ENCODE measurements around the gene HPN.
"Not testable (repeated sequence)": the region's sequence is repeated elsewhere in the genome, so short reads cannot be mapped to it uniquely, and the experiment has no call there.

The HPN gene

DNA sequence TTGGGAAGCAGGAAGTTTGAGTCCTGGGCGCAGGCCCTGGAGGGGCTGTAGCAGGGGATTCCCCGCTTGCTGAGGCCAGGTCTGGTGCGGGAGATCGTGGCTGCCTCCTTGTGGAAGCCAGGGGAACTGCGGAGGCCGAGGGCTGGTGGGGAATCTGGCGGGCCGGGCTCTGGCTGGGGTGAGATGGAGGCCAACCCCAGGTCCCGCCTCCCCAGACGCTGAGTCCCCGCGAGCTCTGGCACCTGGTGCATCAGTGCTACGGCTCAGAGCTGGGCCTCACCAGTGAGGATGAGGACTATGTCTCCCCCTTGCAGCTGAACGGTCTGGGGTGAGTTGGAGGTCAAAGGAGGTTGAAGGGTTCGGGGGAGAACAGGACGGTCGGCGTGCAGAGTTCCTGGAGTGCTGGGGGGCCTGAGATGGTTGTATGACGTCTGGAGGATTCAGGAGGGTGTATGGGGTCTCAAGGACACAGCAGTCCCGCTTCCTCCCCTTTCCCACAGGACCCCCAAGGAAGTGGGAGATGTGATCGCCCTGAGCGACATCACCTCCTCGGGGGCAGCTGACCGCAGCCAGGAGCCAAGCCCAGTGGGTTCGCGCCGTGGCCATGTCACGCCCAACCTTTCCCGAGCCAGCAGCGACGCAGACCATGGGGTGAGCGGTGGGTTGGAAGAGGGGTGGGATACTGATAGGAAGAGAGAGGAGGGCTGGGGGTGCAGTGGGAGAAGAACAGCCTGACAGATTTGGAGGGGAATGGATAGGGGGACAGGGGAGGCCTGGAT, 28.3 kb upstream of the HPN start:
- no peaks in the 10 kb centered on the region for H3K27me3 ChIP-seq (replicated peaks in 2 of 5; ENCODE audit: control insufficient read depth in 4 of 5, insufficient read depth in 5 of 5, low read length in 4 of 5)
- H3K27ac ChIP-seq (ENCODE audit: insufficient read depth in 1 of 2, low read depth in 1 of 2, low read length in 2 of 2, poor library complexity in 1 of 2, severe bottlenecking in 2 of 2): no peak overlapping the region
- peak overlapping the region in 1 of 7 experiments; percentile 3 for H3K4me3 ChIP-seq (ENCODE audit: control insufficient read depth in 1 of 7, extremely low read depth in 1 of 7, insufficient read depth in 4 of 7, low read depth in 2 of 7, low read length in 6 of 7)
- peak; percentile 68 to 76 (median 73) for DNase-seq
- CTCF ChIA-PET: interaction anchor here (1.0 to 11.0 kb wide), 12 partner anchors 8 to 52 kb away, joined by 3 to 249 read pairs (median 7); partner anchors contain the start of gene ZNF792
- POLR2A ChIA-PET: interaction anchor here (1.2 kb wide), 2 partner anchors 13 to 26 kb away, joined by 3 read pairs; partner anchors contain the start of gene GRAMD1A
- H3K4me1 ChIP-seq (ENCODE audit: control extremely low read depth in 1 of 4, control insufficient read depth in 4 of 4, insufficient read depth in 4 of 4, low read length in 3 of 4): peaks cover 2 to 33% (median 28%) of the 10 kb centered on the region in 4 experiments
- no peaks in the 10 kb centered on the region for H3K9me3 ChIP-seq (ENCODE audit: control extremely low read depth in 1 of 5, control insufficient read depth in 4 of 5, insufficient read depth in 2 of 5, low read depth in 1 of 5, low read length in 4 of 5)
- WGBS (ENCODE audit: insufficient coverage): 63% methylated on average over 25 of the region's 32 CpGs
- peaks cover 23 to 81% (median 59%) of the 10 kb centered on the region in 4 experiments for H3K36me3 ChIP-seq (ENCODE audit: control insufficient read depth in 4 of 4, insufficient read depth in 4 of 4, low read length in 3 of 4)

DNA sequence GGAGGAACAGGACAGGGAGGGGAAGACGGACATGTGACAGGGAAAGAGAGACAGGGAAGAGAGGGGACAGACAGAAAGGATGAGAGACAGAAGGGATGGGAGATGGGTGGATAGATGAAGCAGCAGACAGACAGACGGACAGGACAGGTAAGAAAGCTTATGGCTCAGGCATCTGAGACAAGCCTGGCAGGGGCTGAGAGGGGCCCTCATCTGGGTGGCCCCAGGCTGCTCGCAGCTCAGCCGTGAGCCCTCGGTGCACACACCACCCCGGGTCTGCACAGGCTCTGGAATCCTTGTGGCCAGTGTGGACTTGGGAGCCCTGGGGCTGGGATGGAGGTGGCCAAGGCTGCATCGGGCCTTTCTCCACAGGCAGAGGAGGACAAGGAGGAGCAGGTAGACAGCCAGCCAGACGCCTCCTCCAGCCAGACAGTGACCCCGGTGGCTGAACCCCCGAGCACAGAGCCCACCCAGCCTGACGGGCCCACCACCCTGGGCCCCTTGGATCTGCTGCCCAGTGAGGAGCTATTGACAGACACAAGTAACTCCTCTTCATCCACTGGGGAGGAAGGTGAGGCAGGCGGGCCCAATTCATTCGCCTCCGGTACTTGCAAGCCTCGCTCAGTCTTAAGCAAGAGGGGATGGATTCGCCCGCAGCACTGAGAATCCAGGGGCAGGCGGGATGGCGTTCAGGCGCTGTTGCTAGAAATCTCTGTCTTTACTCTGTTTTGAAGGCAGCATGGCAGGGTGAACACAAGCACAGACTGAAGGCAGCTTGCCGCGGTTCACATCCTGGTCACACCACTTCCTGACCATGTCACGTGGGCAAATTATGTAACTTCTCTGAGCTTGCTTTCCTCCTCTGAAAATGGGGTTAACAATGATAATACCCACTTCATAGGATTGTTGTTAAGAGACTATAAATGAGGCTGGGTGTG, 27.4 kb upstream of the HPN start:
- H3K4me3 ChIP-seq (ENCODE audit: control insufficient read depth in 1 of 7, extremely low read depth in 1 of 7, insufficient read depth in 4 of 7, low read depth in 2 of 7, low read length in 6 of 7): peak overlapping the region in 2 of 7 experiments; percentile 3 to 6
- peaks cover 2 to 33% (median 28%) of the 10 kb centered on the region in 4 experiments for H3K4me1 ChIP-seq (ENCODE audit: control extremely low read depth in 1 of 4, control insufficient read depth in 4 of 4, insufficient read depth in 4 of 4, low read length in 3 of 4)
- H3K27ac ChIP-seq (ENCODE audit: insufficient read depth in 1 of 2, low read depth in 1 of 2, low read length in 2 of 2, poor library complexity in 1 of 2, severe bottlenecking in 2 of 2): peak overlapping the region in 1 of 2 experiments; percentile 59
- WGBS (ENCODE audit: insufficient coverage): 75% methylated on average over 20 of the region's 23 CpGs
- peaks cover 24 to 85% (median 64%) of the 10 kb centered on the region in 4 experiments for H3K36me3 ChIP-seq (ENCODE audit: control insufficient read depth in 4 of 4, insufficient read depth in 4 of 4, low read length in 3 of 4)
- H3K9me3 ChIP-seq (ENCODE audit: control extremely low read depth in 1 of 5, control insufficient read depth in 4 of 5, insufficient read depth in 2 of 5, low read depth in 1 of 5, low read length in 4 of 5): no peaks in the 10 kb centered on the region
- ChIA-PET POLR2A (interaction anchor here (0.7 to 1.2 kb wide), 3 partner anchors 13 to 15 kb away, joined by 3 to 4 read pairs (median 3); partner anchors contain the start of gene GRAMD1A), CTCF (interaction anchor here (1.0 to 11.0 kb wide), 10 partner anchors 12 to 53 kb away, joined by 3 to 249 read pairs (median 6); partner anchors contain the start of gene ZNF792)
- H3K27me3 ChIP-seq (replicated peaks in 2 of 5; ENCODE audit: control insufficient read depth in 4 of 5, insufficient read depth in 5 of 5, low read length in 4 of 5): no peaks in the 10 kb centered on the region
- peak; percentile 57 to 92 (median 88) for DNase-seq

- CTCF ChIA-PET: interaction anchor here (0.6 to 11.0 kb wide), 5 partner anchors 12 to 699 kb away, joined by 3 to 249 read pairs (median 3); partner anchors contain the start of gene ZNF792
- H3K27me3 ChIP-seq (replicated peaks in 2 of 5; ENCODE audit: control insufficient read depth in 4 of 5, insufficient read depth in 5 of 5, low read length in 4 of 5); H3K27ac ChIP-seq (ENCODE audit: insufficient read depth in 1 of 2, low read depth in 1 of 2, low read length in 2 of 2, poor library complexity in 1 of 2, severe bottlenecking in 2 of 2); H3K9me3 ChIP-seq (ENCODE audit: control extremely low read depth in 1 of 5, control insufficient read depth in 4 of 5, insufficient read depth in 2 of 5, low read depth in 1 of 5, low read length in 4 of 5); DNase-seq: not testable (repeated sequence)
- 88% methylated on average over 4 of the region's 4 CpGs for WGBS (ENCODE audit: insufficient coverage)
- H3K36me3 ChIP-seq (ENCODE audit: control insufficient read depth in 4 of 4, insufficient read depth in 4 of 4, low read length in 3 of 4): peaks cover 24 to 85% (median 64%) of the 10 kb centered on the region in 4 experiments
- peak overlapping the region in 1 of 7 experiments; percentile 15 for H3K4me3 ChIP-seq (ENCODE audit: control insufficient read depth in 1 of 7, extremely low read depth in 1 of 7, insufficient read depth in 4 of 7, low read depth in 2 of 7, low read length in 6 of 7)
- POLR2A ChIA-PET: interaction anchor here (0.7 to 1.2 kb wide), 3 partner anchors 13 to 15 kb away, joined by 3 to 4 read pairs (median 3); partner anchors contain the start of gene GRAMD1A
- peaks cover 2 to 33% (median 28%) of the 10 kb centered on the region in 4 experiments for H3K4me1 ChIP-seq (ENCODE audit: control extremely low read depth in 1 of 4, control insufficient read depth in 4 of 4, insufficient read depth in 4 of 4, low read length in 3 of 4)
Observed at GRCh38 chr19:35014774-35015173, 26.7 kb upstream of the HPN start.

- Histone ChIP-seq H3K27me3 (replicated peaks in 2 of 5; ENCODE audit: control insufficient read depth in 4 of 5, insufficient read depth in 5 of 5, low read length in 4 of 5) (no peaks in the 10 kb centered on the region), H3K27ac (ENCODE audit: insufficient read depth in 1 of 2, low read depth in 1 of 2, low read length in 2 of 2, poor library complexity in 1 of 2, severe bottlenecking in 2 of 2) (no peak overlapping the region), H3K9me3 (ENCODE audit: control extremely low read depth in 1 of 5, control insufficient read depth in 4 of 5, insufficient read depth in 2 of 5, low read depth in 1 of 5, low read length in 4 of 5) (no peaks in the 10 kb centered on the region), H3K4me1 (ENCODE audit: control extremely low read depth in 1 of 4, control insufficient read depth in 4 of 4, insufficient read depth in 4 of 4, low read length in 3 of 4) (peaks cover 2 to 31% (median 28%) of the 10 kb centered on the region in 4 experiments), H3K36me3 (ENCODE audit: control insufficient read depth in 4 of 4, insufficient read depth in 4 of 4, low read length in 3 of 4) (peaks cover 20 to 83% (median 59%) of the 10 kb centered on the region in 4 experiments), H3K4me3 (ENCODE audit: control insufficient read depth in 1 of 7, extremely low read depth in 1 of 7, insufficient read depth in 4 of 7, low read depth in 2 of 7, low read length in 6 of 7) (no peak overlapping the region)
- ChIA-PET POLR2A (no interaction called here), CTCF (interaction anchor here (0.6 to 11.0 kb wide), 4 partner anchors 11 to 699 kb away, joined by 3 to 249 read pairs (median 3); partner anchors contain the start of gene ZNF792)
- no peak for DNase-seq
- 99% methylated on average over 12 of the region's 16 CpGs for WGBS (ENCODE audit: insufficient coverage)
Observed at GRCh38 chr19:35015270-35015953, 26.1 kb upstream of the HPN start.

GRCh38 chr19:35015954-35016351, 25.6 kb upstream of the HPN start:
- peaks cover 2 to 29% (median 28%) of the 10 kb centered on the region in 4 experiments for H3K4me1 ChIP-seq (ENCODE audit: control extremely low read depth in 1 of 4, control insufficient read depth in 4 of 4, insufficient read depth in 4 of 4, low read length in 3 of 4)
- 100% methylated on average over 3 of the region's 6 CpGs for WGBS (ENCODE audit: insufficient coverage)
- peaks cover 19 to 83% (median 59%) of the 10 kb centered on the region in 4 experiments for H3K36me3 ChIP-seq (ENCODE audit: control insufficient read depth in 4 of 4, insufficient read depth in 4 of 4, low read length in 3 of 4)
- DNase-seq: no peak
- POLR2A ChIA-PET: no interaction called here
- CTCF ChIA-PET: interaction anchor here (1.3 to 1.5 kb wide), 2 partner anchors 17 to 43 kb away, joined by 3 to 10 read pairs; no protein-coding TSS in a partner anchor
- H3K27ac ChIP-seq (ENCODE audit: insufficient read depth in 1 of 2, low read depth in 1 of 2, low read length in 2 of 2, poor library complexity in 1 of 2, severe bottlenecking in 2 of 2): no peak overlapping the region
- no peak overlapping the region for H3K4me3 ChIP-seq (ENCODE audit: control insufficient read depth in 1 of 7, extremely low read depth in 1 of 7, insufficient read depth in 4 of 7, low read depth in 2 of 7, low read length in 6 of 7)
- no peaks in the 10 kb centered on the region for H3K27me3 ChIP-seq (replicated peaks in 2 of 5; ENCODE audit: control insufficient read depth in 4 of 5, insufficient read depth in 5 of 5, low read length in 4 of 5)
- H3K9me3 ChIP-seq (ENCODE audit: control extremely low read depth in 1 of 5, control insufficient read depth in 4 of 5, insufficient read depth in 2 of 5, low read depth in 1 of 5, low read length in 4 of 5): no peaks in the 10 kb centered on the region

DNA sequence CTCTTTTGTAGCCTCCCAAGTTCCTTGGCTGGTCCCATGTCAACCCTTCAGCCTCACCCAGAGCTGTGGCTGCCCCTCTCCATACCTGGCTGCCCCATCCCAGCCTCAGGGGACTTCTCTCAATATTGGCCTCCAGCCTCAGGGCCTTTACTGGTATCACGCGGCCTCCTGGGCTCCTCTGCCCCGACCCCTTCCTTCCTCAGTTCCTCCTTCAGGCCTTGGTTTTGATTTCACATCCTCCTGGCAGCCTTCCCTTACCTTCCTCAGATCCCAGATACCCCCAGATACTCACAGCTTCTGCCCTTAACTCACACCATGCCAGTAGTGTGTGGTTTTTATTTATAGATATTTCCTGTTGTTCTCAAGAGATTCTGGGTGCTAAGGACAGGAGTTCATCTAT, 24.0 kb upstream of the HPN start:
- Histone ChIP-seq H3K9me3 (ENCODE audit: control extremely low read depth in 1 of 5, control insufficient read depth in 4 of 5, insufficient read depth in 2 of 5, low read depth in 1 of 5, low read length in 4 of 5) (no peaks in the 10 kb centered on the region), H3K27me3 (replicated peaks in 2 of 5; ENCODE audit: control insufficient read depth in 4 of 5, insufficient read depth in 5 of 5, low read length in 4 of 5) (no peaks in the 10 kb centered on the region), H3K4me3 (ENCODE audit: control insufficient read depth in 1 of 7, extremely low read depth in 1 of 7, insufficient read depth in 4 of 7, low read depth in 2 of 7, low read length in 6 of 7) (no peak overlapping the region), H3K4me1 (ENCODE audit: control extremely low read depth in 1 of 4, control insufficient read depth in 4 of 4, insufficient read depth in 4 of 4, low read length in 3 of 4) (peaks cover 0 to 27% (median 25%) of the 10 kb centered on the region in 4 experiments), H3K36me3 (ENCODE audit: control insufficient read depth in 4 of 4, insufficient read depth in 4 of 4, low read length in 3 of 4) (peaks cover 18 to 83% (median 61%) of the 10 kb centered on the region in 4 experiments), H3K27ac (ENCODE audit: insufficient read depth in 1 of 2, low read depth in 1 of 2, low read length in 2 of 2, poor library complexity in 1 of 2, severe bottlenecking in 2 of 2) (no peak overlapping the region)
- DNase-seq: no peak
- CTCF ChIA-PET: interaction anchor here (0.6 to 1.5 kb wide), 3 partner anchors 10 to 73 kb away, joined by 3 to 10 read pairs (median 7); no protein-coding TSS in a partner anchor
- POLR2A ChIA-PET: no interaction called here
- no CpG with 5 or more reads among the region's 3 CpGs for WGBS (ENCODE audit: insufficient coverage)
